Stimulated activated CD8-positive, alpha-beta memory T cell treated with anti-CD3 and anti-CD28 coated beads, Interleukin-4, amount 100 ng/mL, for 24 hours (primary cell): ENCODE measurements around the gene CACNA2D3.
"Not testable (repeated sequence)": the region's sequence is repeated elsewhere in the genome, so short reads cannot be mapped to it uniquely, and the experiment has no call there.

Experiments used
- DNase-seq: peaks from one replicate; pipeline ENCODE4 v3.0.0-alpha.2; 2020; ENCODE audit warnings: low read depth

The CACNA2D3 gene

GRCh38 chr3:54964081-54964480, 841.7 kb downstream of the CACNA2D3 start:
- no peak for DNase-seq

GRCh38 chr3:54965746-54966145, 843.4 kb downstream of the CACNA2D3 start:
- DNase-seq = no peak

GRCh38 chr3:54966979-54967378, 844.6 kb downstream of the CACNA2D3 start:
- DNase-seq = no peak

GRCh38 chr3:54967731-54968161, 845.4 kb downstream of the CACNA2D3 start:
- DNase-seq = no peak

GRCh38 chr3:54968546-54969172, 846.3 kb downstream of the CACNA2D3 start:
- no peak for DNase-seq

GRCh38 chr3:54969652-54970051, 847.3 kb downstream of the CACNA2D3 start:
- DNase-seq = no peak

- no peak for DNase-seq
These were observed 848.5 kb downstream of the CACNA2D3 start for GRCh38 chr3:54970895-54971294.

- no peak for DNase-seq
These were observed 855.1 kb downstream of the CACNA2D3 start for GRCh38 chr3:54977439-54977838.

- not testable (repeated sequence) for DNase-seq
These were observed 855.6 kb downstream of the CACNA2D3 start for GRCh38 chr3:54977946-54978345.

- no peak for DNase-seq
These were observed 860.5 kb downstream of the CACNA2D3 start for GRCh38 chr3:54982807-54983206.

GRCh38 chr3:54983266-54984099, 861.1 kb downstream of the CACNA2D3 start:
- no peak for DNase-seq

GRCh38 chr3:54985856-54986255, 863.5 kb downstream of the CACNA2D3 start:
- no peak for DNase-seq

GRCh38 chr3:54986294-54986693, 863.9 kb downstream of the CACNA2D3 start:
- DNase-seq = no peak

GRCh38 chr3:54987719-54988118, 865.4 kb downstream of the CACNA2D3 start:
- no peak for DNase-seq

- DNase-seq = no peak
These were observed 866.0 kb downstream of the CACNA2D3 start for GRCh38 chr3:54988302-54988837.

- DNase-seq = no peak
These were observed 866.7 kb downstream of the CACNA2D3 start for GRCh38 chr3:54988838-54989630.

- DNase-seq = no peak
These were observed 871.8 kb downstream of the CACNA2D3 start for GRCh38 chr3:54994111-54994513.

- no peak for DNase-seq
These were observed 876.8 kb downstream of the CACNA2D3 start for GRCh38 chr3:54999159-54999558.

- DNase-seq = no peak
These were observed 877.5 kb downstream of the CACNA2D3 start for GRCh38 chr3:54999811-55000210.

GRCh38 chr3:55000546-55000945, 878.2 kb downstream of the CACNA2D3 start:
- no peak for DNase-seq

- DNase-seq = no peak
These were observed 878.6 kb downstream of the CACNA2D3 start for GRCh38 chr3:55000953-55001352.

GRCh38 chr3:55002416-55002930, 880.1 kb downstream of the CACNA2D3 start:
- DNase-seq = no peak
